H1 (cell line): Measurements from ENCODE around the gene EEIG1. TPM values are rescaled to one million over a fixed set of nuclear protein-coding genes. Genes with fewer than 3 reads are reported as not detected.

Experiments used
- BCL11A ChIP-seq, 2 experiments: IDR thresholded peaks; one replicate each; pipeline ENCODE4 v1.6.1; 2011; ENCODE audit warnings: low read depth in 2 of 2, low read length in 2 of 2, mild to moderate bottlenecking in 2 of 2
- FOSL1 ChIP-seq: IDR thresholded peaks from 2 replicates; pipeline ENCODE4 v1.6.1; 2011; ENCODE audit warnings: mild to moderate bottlenecking, low read depth, low read length, moderate library complexity; ENCODE audit not compliant: insufficient read depth
- HDAC2 ChIP-seq, 2 experiments: fragments of 300-600 bp in 1 of 2; sonication (generic) in 1 of 2; IDR thresholded peaks; 2 replicates each; pipeline ENCODE4 v1.6.1; 2011 to 2012; ENCODE audit warnings: low read depth in 2 of 2, low read length in 2 of 2, mild to moderate bottlenecking in 2 of 2, moderate library complexity in 2 of 2, borderline replicate concordance in 1 of 2, inconsistent platforms in 1 of 2
- PHF8 ChIP-seq: fragments of 200-600 bp; sonication (generic); conservative IDR thresholded peaks from 2 replicates; pipeline ENCODE4 v1.7.1; 2012; ENCODE audit warnings: low read depth, mild to moderate bottlenecking, inconsistent platforms, low read length, moderate library complexity
- RNF2 ChIP-seq: fragments of 200-900, 300-1000 bp; sonication (generic); IDR thresholded peaks from 2 replicates; pipeline ENCODE4 v1.7.1; 2016; ENCODE audit warnings: borderline replicate concordance, low read depth, mild to moderate bottlenecking, antibody characterized with exemption, low read length; ENCODE audit not compliant: poor library complexity, severe bottlenecking; ENCODE audit errors: missing control alignments
- SP4 ChIP-seq: IDR thresholded peaks from 2 replicates; pipeline ENCODE4 v1.6.1; 2012; ENCODE audit warnings: low read length, inconsistent platforms
- TCF12 ChIP-seq: IDR thresholded peaks from 2 replicates; pipeline ENCODE4 v1.6.1; 2011; ENCODE audit warnings: low read depth, mild to moderate bottlenecking, low read length
- polyA plus RNA-seq, 7 experiments: library from polyadenylated mRNA; depleted of rRNA in 3 of 7; stranded (reverse) in 5 of 7; unstranded in 2 of 7; fragments of >200 nt in 5 of 7; fragments of 200-250 nt in 2 of 7; gene quantifications; 1 replicate in 5 of 7; 2 replicates in 1 of 7; 4 replicates in 1 of 7; pipeline versions ENCODE4 v1.2.1 to v1.2.3, GENCODE V29; 2011 to 2013; ENCODE audit warnings: missing spikeins in 2 of 7, mixed read lengths in 2 of 7
- total RNA-seq: library from RNA; stranded (reverse); fragmentation: NEBNext Ultra II Directional; extraction: Animal tissue kit (Norgen Biotek cat#: 25700); gene quantifications from 2 replicates; pipeline ENCODE4 v1.2.1, GENCODE V29; 2021

The EEIG1 gene
- total and polyA plus RNA-seq, 2 of the 8 experiments (the other 6 are each of a cell fraction or from before 2014, with no cell fraction given) = 29.8 to 50.8 TPM

DNA sequence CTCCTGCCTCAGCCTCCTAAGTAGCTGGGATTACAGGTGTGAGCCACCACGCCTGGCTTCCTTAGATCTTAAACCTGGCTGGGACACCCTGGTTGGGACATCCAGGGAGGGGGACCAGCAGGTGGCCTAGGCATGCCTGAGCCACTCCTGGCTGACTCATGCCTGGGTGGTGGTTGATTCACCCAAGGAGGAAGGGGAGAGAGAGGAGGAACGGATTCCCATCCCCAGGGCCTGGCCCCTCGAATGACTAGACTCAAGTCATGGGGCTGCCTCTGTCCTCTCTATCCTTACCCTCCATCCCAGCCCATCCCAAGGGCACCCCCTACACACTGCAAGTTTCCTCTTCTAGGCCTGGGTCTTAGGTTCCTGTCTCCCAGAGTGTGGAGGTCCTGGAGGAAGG lies 12.7 kb downstream of the EEIG1 start (continued):
- TF ChIP-seq HDAC2 (IDR thresholded peaks at IDR 0.05; ENCODE audit: borderline replicate concordance in 1 of 2, low read depth in 2 of 2, low read length in 2 of 2) (no peak), PHF8 (no peak), SP4 (no peak), RNF2 (no peak), FOSL1 (no peak), TCF12 (no peak), BCL11A (IDR thresholded peaks at IDR 0.05; ENCODE audit: low read depth in 2 of 2, low read length in 2 of 2) (no peak)
